ENCODE data around the gene OR4D6. TPM values are rescaled to one million over a fixed set of nuclear protein-coding genes. Genes with fewer than 3 reads are reported as not detected.

OR4D6 gene
- total RNA-seq (2022; extraction: Qiagen RNA extraction), result not detected in 5 replicates

GRCh38 chr11:59456661-59457060 lies at the start of gene OR4D6:
TSS of gene OR4D6 (plus strand) at chr11:59456961. CDS start at chr11:59456961, 0 bp downstream.

GRCh38 chr11:59426361-59427067 lies 30.2 kb upstream of the OR4D6 start, which contains the start of gene OR5A2:
TSS of gene OR5A2 (minus strand) at chr11:59426413. CDS start at chr11:59422953, 3,460 bp downstream.

GRCh38 chr11:59436169-59436568 lies 20.6 kb upstream of the OR4D6 start, which contains the start of gene OR5A1:
TSS of gene OR5A1 (plus strand) at chr11:59436469. CDS start at chr11:59443169, 6,700 bp downstream.

GRCh38 chr11:59473015-59473414 lies 16.3 kb downstream of the OR4D6 start, which contains the start of gene OR4D10:
TSS of gene OR4D10 (plus strand) at chr11:59473315. CDS start at chr11:59477430, 4,115 bp downstream.

GRCh38 chr11:59503276-59503675 lies 46.5 kb downstream of the OR4D6 start, which contains the start of gene OR4D11:
TSS of gene OR4D11 (plus strand) at chr11:59503576. CDS start at chr11:59503576, 0 bp downstream.

Other genes with a start within 250 kb of the OR4D6 start
- not detected in 5 replicates for gene MPEG1, start 244.0 kb upstream of the OR4D6 start, total RNA-seq (2022; extraction: Qiagen RNA extraction)
- not detected in 5 replicates for gene OR5AN1, start 98.1 kb upstream of the OR4D6 start, total RNA-seq (2022; extraction: Qiagen RNA extraction)
- gene OR5A2, start 30.5 kb upstream of the OR4D6 start, total RNA-seq (2022; extraction: Qiagen RNA extraction), result not detected in 5 replicates
- gene OR5A1, start 20.5 kb upstream of the OR4D6 start, total RNA-seq (2022; extraction: Qiagen RNA extraction), result not detected in 5 replicates
- not detected in 5 replicates for gene OR4D10, start 16.4 kb downstream of the OR4D6 start, total RNA-seq (2022; extraction: Qiagen RNA extraction)
- gene OR4D11, start 46.6 kb downstream of the OR4D6 start, total RNA-seq (2022; extraction: Qiagen RNA extraction), result not detected in 5 replicates
- not detected in 5 replicates for gene OR4D9, start 54.6 kb downstream of the OR4D6 start, total RNA-seq (2022; extraction: Qiagen RNA extraction)
- 25.1 to 29.9 TPM (median 27.1 TPM) in 5 replicates for gene OSBP, start 158.8 kb downstream of the OR4D6 start, total RNA-seq (2022; extraction: Qiagen RNA extraction)
- gene PATL1, start 212.1 kb downstream of the OR4D6 start, total RNA-seq (2022; extraction: Qiagen RNA extraction), result 40.0 to 47.9 TPM (median 46.0 TPM) in 5 replicates

All from A549 treated with CORT108297 at 1 μM for 4 hours (cell line).